ENCODE measurements around the gene PGAM1. TPM values are rescaled to one million over a fixed set of nuclear protein-coding genes. Genes with fewer than 3 reads are reported as not detected.

Gene PGAM1
- total and polyA plus RNA-seq, 7 donors, result 36.2 to 186 (median 47.2) TPM

DNA sequence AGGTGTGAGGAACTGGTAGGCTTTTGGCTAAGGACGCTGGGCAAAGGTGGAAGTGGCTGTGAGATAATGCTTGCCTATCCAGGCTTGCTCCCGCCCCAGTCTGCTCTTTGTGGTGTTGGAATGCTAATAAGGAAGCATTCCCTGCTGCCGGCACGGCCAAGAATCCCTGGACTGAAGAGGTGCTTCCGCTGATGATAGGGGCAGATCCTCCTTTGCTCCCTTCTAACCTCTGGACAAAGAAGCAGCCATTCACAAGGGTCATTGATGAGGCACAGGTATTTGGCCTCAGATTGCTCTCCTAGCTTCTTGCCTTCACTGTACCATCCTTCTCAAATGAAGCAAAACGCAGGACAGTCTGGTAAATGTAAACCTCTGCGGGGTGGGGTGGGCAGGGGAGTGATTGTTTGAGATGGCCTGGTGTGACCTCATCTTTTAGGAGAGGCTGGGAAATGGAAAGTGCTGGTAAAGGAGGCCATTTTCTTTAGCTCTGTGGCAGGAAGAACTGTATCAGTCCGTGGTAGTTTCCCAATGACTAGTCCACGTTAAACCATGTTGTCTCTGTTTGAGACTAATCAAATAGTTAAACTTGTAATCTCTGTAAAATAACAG lies 1.7 kb downstream of the PGAM1 start:
- Histone ChIP-seq H3K27me3 (ENCODE audit: insufficient read depth in 3 of 3, low read length in 2 of 3) (no peaks in the 10 kb centered on the region), H3K9me3 (no peaks in the 10 kb centered on the region), H3K36me3 (ENCODE audit: insufficient read depth in 1 of 2, low read depth in 1 of 2) (peaks cover 6 to 46% of the 10 kb centered on the region in 2 donors), H3K4me1 (peaks cover 30% of the 10 kb centered on the region), H3K27ac (peak overlapping the region; percentile 91), H3K4me3 (peak overlapping the region; percentile 94)
- intact Hi-C loops (cut with DNase I), result no loop called here
- TF ChIP-seq, protein P1, sequence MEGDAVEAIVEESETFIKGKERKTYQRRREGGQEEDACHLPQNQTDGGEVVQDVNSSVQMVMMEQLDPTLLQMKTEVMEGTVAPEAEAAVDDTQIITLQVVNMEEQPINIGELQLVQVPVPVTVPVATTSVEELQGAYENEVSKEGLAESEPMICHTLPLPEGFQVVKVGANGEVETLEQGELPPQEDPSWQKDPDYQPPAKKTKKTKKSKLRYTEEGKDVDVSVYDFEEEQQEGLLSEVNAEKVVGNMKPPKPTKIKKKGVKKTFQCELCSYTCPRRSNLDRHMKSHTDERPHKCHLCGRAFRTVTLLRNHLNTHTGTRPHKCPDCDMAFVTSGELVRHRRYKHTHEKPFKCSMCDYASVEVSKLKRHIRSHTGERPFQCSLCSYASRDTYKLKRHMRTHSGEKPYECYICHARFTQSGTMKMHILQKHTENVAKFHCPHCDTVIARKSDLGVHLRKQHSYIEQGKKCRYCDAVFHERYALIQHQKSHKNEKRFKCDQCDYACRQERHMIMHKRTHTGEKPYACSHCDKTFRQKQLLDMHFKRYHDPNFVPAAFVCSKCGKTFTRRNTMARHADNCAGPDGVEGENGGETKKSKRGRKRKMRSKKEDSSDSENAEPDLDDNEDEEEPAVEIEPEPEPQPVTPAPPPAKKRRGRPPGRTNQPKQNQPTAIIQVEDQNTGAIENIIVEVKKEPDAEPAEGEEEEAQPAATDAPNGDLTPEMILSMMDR (IDR thresholded peaks at IDR 0.05), result no peak
- ATAC-seq, result no peak
- no peak for DNase-seq
- WGBS, 3 donors, result 18 to 29% (median 21%) methylated on average over 9 of the region's 9 CpGs

DNA sequence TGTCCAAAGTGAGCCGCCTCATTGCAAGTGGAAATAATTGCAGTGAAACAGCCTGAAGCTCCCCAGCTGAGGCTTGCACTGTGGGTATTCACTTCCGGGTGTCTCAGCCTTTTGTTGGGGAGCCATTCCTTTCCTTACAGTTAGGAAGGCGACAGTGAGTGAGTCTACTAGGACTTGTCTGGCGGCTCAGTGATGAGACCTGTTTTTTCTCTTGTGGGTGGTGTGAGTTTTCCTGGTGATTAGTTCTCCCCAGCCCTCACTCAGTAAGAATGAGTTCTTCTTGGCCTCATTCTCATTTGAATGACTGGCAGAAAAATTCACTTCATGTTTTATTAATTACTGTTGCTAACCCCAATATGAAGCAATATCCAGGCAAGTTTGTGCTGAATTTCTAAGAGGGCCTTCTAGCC lies 2.6 kb downstream of the PGAM1 start:
- no peaks in the 10 kb centered on the region for H3K9me3 ChIP-seq
- TF ChIP-seq, protein P1 (IDR thresholded peaks at IDR 0.05), result no peak
- H3K27me3 ChIP-seq (ENCODE audit: insufficient read depth in 3 of 3, low read length in 2 of 3), result no peaks in the 10 kb centered on the region
- DNase-seq, result no peak
- intact Hi-C loops (cut with DNase I), result no loop called here
- peaks cover 6 to 42% of the 10 kb centered on the region in 2 donors for H3K36me3 ChIP-seq (ENCODE audit: insufficient read depth in 1 of 2, low read depth in 1 of 2)
- WGBS, 3 donors, result 60 to 74% (median 73%) methylated on average over 4 of the region's 4 CpGs
- peaks cover 22% of the 10 kb centered on the region for H3K4me1 ChIP-seq
- H3K27ac ChIP-seq, result peak overlapping the region; percentile 91
- no peak for ATAC-seq
- H3K4me3 ChIP-seq, result peak overlapping the region; percentile 94

DNA sequence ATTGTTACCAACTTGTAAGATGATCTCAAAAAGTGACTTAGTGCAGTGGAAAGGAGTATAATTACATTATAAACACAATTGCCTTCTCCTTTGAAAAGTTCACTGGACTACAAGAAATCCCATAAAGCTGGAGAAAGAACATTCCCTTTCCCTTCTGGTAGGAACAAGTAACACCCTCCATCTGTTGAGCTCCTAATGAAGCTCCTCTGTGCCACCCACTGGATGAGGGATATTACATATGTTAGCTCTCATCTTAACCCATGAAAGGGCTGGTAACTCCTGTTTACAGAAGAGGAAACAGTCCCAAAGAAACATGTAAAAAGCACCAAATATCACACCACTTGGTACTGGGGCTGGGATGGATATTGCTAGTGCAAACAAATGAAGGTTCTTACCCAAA lies 8.1 kb downstream of the PGAM1 start:
- H3K4me1 ChIP-seq, result no peaks in the 10 kb centered on the region
- H3K36me3 ChIP-seq (ENCODE audit: insufficient read depth in 1 of 2, low read depth in 1 of 2), result peaks cover 9 to 85% of the 10 kb centered on the region in 2 donors
- H3K27me3 ChIP-seq (ENCODE audit: insufficient read depth in 3 of 3, low read length in 2 of 3), result no peaks in the 10 kb centered on the region
- no peak for DNase-seq
- no peak for ATAC-seq
- TF ChIP-seq, protein P1 (IDR thresholded peaks at IDR 0.05), result no peak
- intact Hi-C loops (cut with DNase I), result no loop called here
- H3K4me3 ChIP-seq, result no peak overlapping the region
- no peak overlapping the region for H3K27ac ChIP-seq
- H3K9me3 ChIP-seq, result no peaks in the 10 kb centered on the region

DNA sequence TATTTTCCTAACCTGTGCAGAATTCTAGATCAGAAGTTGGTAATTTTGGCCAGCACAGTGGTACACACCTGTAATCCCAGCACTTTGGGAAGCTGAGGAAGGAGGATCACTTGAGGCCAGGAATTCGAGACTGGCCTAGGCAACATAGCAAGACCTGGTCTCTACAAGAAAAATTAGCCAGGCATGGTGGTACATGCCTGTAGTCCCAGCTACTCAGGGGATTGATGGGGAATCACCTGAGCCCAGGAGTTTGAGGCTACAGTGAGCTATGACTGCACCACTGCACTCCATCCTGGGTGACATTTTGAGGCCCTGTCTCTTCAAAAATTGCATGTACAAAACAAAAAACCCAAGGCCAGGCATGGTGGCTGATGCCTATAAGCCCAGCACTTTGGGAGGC lies 8.6 kb downstream of the PGAM1 start:
- Histone ChIP-seq H3K4me3 (no peak overlapping the region), H3K27me3 (ENCODE audit: insufficient read depth in 3 of 3, low read length in 2 of 3) (no peaks in the 10 kb centered on the region), H3K4me1 (no peaks in the 10 kb centered on the region), H3K9me3 (no peaks in the 10 kb centered on the region), H3K36me3 (ENCODE audit: insufficient read depth in 1 of 2, low read depth in 1 of 2) (peaks cover 9 to 86% of the 10 kb centered on the region in 2 donors), H3K27ac (no peak overlapping the region)
- no peak for DNase-seq
- no peak for ATAC-seq
- TF ChIP-seq, protein P1 (IDR thresholded peaks at IDR 0.05), result no peak
- intact Hi-C loops (cut with DNase I), result no loop called here
- 77 to 90% (median 86%) methylated on average over 1 of the region's 1 CpG for WGBS, 3 donors

DNA sequence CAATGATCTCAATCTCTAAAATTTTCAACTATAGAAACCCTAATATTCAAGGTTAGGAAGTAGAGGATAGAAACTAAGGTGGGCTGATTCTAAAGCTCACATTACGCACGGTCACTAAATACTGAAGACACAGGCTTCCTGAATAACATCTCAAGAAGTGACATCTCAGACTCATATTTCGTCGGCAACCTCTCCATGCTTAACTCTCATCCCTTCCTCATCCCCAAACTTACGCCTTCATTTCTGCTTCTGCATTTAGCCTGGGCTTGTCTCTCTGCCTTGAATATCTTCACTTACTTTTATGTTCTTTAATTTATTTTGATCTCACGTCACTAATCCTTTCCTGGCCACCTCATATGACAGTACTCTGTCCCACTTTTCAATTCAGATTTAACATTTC lies 9.2 kb downstream of the PGAM1 start:
- Histone ChIP-seq H3K36me3 (ENCODE audit: insufficient read depth in 1 of 2, low read depth in 1 of 2) (peaks cover 9 to 86% of the 10 kb centered on the region in 2 donors), H3K4me1 (no peaks in the 10 kb centered on the region), H3K9me3 (no peaks in the 10 kb centered on the region), H3K27ac (no peak overlapping the region), H3K27me3 (ENCODE audit: insufficient read depth in 3 of 3, low read length in 2 of 3) (no peaks in the 10 kb centered on the region), H3K4me3 (no peak overlapping the region)
- 86 to 96% (median 87%) methylated on average over 6 of the region's 6 CpGs for WGBS, 3 donors
- ATAC-seq, result no peak
- intact Hi-C loops (cut with DNase I), result no loop called here
- TF ChIP-seq, protein P1 (IDR thresholded peaks at IDR 0.05), result no peak
- DNase-seq, result no peak
